ENCODE measurements around the gene PRDM12. TPM values are rescaled to one million over a fixed set of nuclear protein-coding genes. Genes with fewer than 3 reads are reported as not detected.

PRDM12 gene
- total and polyA plus RNA-seq, 2 experiments from 2014 or later, result 0.11 TPM; not detected in 1

- Histone ChIP-seq H2AFZ (no peak overlapping the region), H3K27ac (ENCODE audit: low read depth) (no peak overlapping the region), H3K4me1 (ENCODE audit: insufficient read depth) (peaks cover 5% of the 10 kb centered on the region), H3K9me2 (ENCODE audit: insufficient read depth) (no peaks in the 10 kb centered on the region), H3K36me3 (ENCODE audit: insufficient read depth) (no peaks in the 10 kb centered on the region), H3K4me2 (no peak overlapping the region), H4K20me1 (replicated peaks; ENCODE audit: insufficient read depth) (no peaks in the 10 kb centered on the region), H3K4me3 (no peak overlapping the region), H3K27me3 (ENCODE audit: insufficient read depth) (no peaks in the 10 kb centered on the region), H3F3A (replicated peaks; ENCODE audit: low read depth) (no peaks in the 10 kb centered on the region), H3K79me2 (replicated peaks; ENCODE audit: insufficient read depth) (no peaks in the 10 kb centered on the region)
- ATAC-seq (no peak), DNase-seq (ENCODE audit: low spot score) (no peak)
- Mint-ChIP-seq H3K27me3 (ENCODE audit: insufficient read depth, low read depth, poor library complexity) (peaks cover 15% of the 10 kb centered on the region), H3K36me3 (ENCODE audit: low read depth) (no peaks in the 10 kb centered on the region), H3K4me3 (no peak overlapping the region), H3K27ac (no peak overlapping the region), H3K4me1 (peaks cover 28% of the 10 kb centered on the region), H3K9me3 (peaks cover 15% of the 10 kb centered on the region; the same call in 2 of the 3 replicates)
- TF ChIP-seq ZNF114 (CRISPR knock-in tag; IDR thresholded peaks at IDR 0.05) (no peak), CREB1 (CRISPR knock-in tag; IDR thresholded peaks at IDR 0.05; ENCODE audit: low read depth) (no peak), ZNF331 (CRISPR knock-in tag; IDR thresholded peaks at IDR 0.05; ENCODE audit: low read depth) (no peak), CTCF (conservative IDR thresholded peaks at IDR 0.05; ENCODE audit: low read depth in 2 of 2) (no peak), EZH2phosphoT487 (IDR thresholded peaks at IDR 0.05; ENCODE audit: unreplicated experiment) (no peak), STAT1 (IDR thresholded peaks at IDR 0.05; ENCODE audit: unreplicated experiment) (no peak), EZH2 (IDR thresholded peaks at IDR 0.05; ENCODE audit: low read depth, unreplicated experiment) (no peak), ZNF462 (CRISPR knock-in tag; IDR thresholded peaks at IDR 0.05) (no peak), POLR2AphosphoS5 (IDR thresholded peaks at IDR 0.05; ENCODE audit: low read depth) (no peak), NANOG (IDR thresholded peaks at IDR 0.05; ENCODE audit: borderline replicate concordance) (no peak), REST (IDR thresholded peaks at IDR 0.05; ENCODE audit: unreplicated experiment) (no peak), JUNB (IDR thresholded peaks at IDR 0.05; ENCODE audit: unreplicated experiment) (no peak), ETS1 (IDR thresholded peaks at IDR 0.05) (no peak)
These were observed 23.7 kb downstream of the PRDM12 start for GRCh38 chr9:130688072-130688471.

Data from GM23338 (cell line).